Measurements from ENCODE around the gene SP140L.
A peak's percentile ranks its signal among the peaks of the same experiment; 100 is the strongest.
"Not testable (repeated sequence)": the region's sequence is repeated elsewhere in the genome, so short reads cannot be mapped to it uniquely, and the experiment has no call there.

Gene SP140L

GRCh38 chr2:230418341-230419016 is 91.5 kb downstream of the SP140L start:
- DNase-seq (ENCODE audit: low read depth in 2 of 2): no peak

- no peak for DNase-seq (ENCODE audit: low read depth in 2 of 2)
These were observed 92.2 kb downstream of the SP140L start for GRCh38 chr2:230419181-230419580.

- DNase-seq (ENCODE audit: low read depth in 2 of 2): no peak
These were observed 95.2 kb downstream of the SP140L start for GRCh38 chr2:230422149-230422548.

- no peak for DNase-seq (ENCODE audit: low read depth in 2 of 2)
These were observed 97.0 kb downstream of the SP140L start for GRCh38 chr2:230423851-230424458.

GRCh38 chr2:230425377-230425776 is 98.4 kb downstream of the SP140L start:
- no peak for DNase-seq (ENCODE audit: low read depth in 2 of 2)

GRCh38 chr2:230429513-230429912 is 102.5 kb downstream of the SP140L start:
- DNase-seq (ENCODE audit: low read depth in 2 of 2): no peak

- no peak for DNase-seq (ENCODE audit: low read depth in 2 of 2)
These were observed 104.2 kb downstream of the SP140L start for GRCh38 chr2:230430957-230431910.

- no peak for DNase-seq (ENCODE audit: low read depth in 2 of 2)
These were observed 107.8 kb downstream of the SP140L start for GRCh38 chr2:230434677-230435324.

GRCh38 chr2:230435431-230435830 is 108.4 kb downstream of the SP140L start:
- DNase-seq (ENCODE audit: low read depth in 2 of 2): no peak

- DNase-seq (ENCODE audit: low read depth in 2 of 2): not testable (repeated sequence)
These were observed 112.1 kb downstream of the SP140L start for GRCh38 chr2:230439121-230439520.

- DNase-seq (ENCODE audit: low read depth in 2 of 2): no peak
These were observed 112.6 kb downstream of the SP140L start for GRCh38 chr2:230439590-230439989.

GRCh38 chr2:230441227-230441897 is 114.4 kb downstream of the SP140L start:
- peak; percentile 26 to 34 for DNase-seq (ENCODE audit: low read depth in 2 of 2)

- peak; percentile 4 to 9 for DNase-seq (ENCODE audit: low read depth in 2 of 2)
These were observed 116.5 kb downstream of the SP140L start for GRCh38 chr2:230443541-230443940.

GRCh38 chr2:230444832-230445231 is 117.8 kb downstream of the SP140L start:
- DNase-seq (ENCODE audit: low read depth in 2 of 2): no peak

GRCh38 chr2:230447036-230447435 is 120.0 kb downstream of the SP140L start:
- no peak for DNase-seq (ENCODE audit: low read depth in 2 of 2)

- DNase-seq (ENCODE audit: low read depth in 2 of 2): no peak
These were observed 120.8 kb downstream of the SP140L start for GRCh38 chr2:230447455-230448451.

GRCh38 chr2:230449901-230450467 is 123.0 kb downstream of the SP140L start:
- DNase-seq (ENCODE audit: low read depth in 2 of 2): no peak

- no peak for DNase-seq (ENCODE audit: low read depth in 2 of 2)
These were observed 126.0 kb downstream of the SP140L start for GRCh38 chr2:230453006-230453405.

All from fibroblast of skin of left quadriceps (primary cell).